GM18870 (cell line): ENCODE measurements around the gene RBMX2.
"Not testable (repeated sequence)": the region's sequence is repeated elsewhere in the genome, so short reads cannot be mapped to it uniquely, and the experiment has no call there.

Experiments
- ATAC-seq: cut with Tn5 transposase; IDR thresholded peaks from one replicate; pipeline ENCODE4 v1.9.1; 2021; ENCODE audit warnings: moderate library complexity; ENCODE audit not compliant: unreplicated experiment

RBMX2 gene, protein sequence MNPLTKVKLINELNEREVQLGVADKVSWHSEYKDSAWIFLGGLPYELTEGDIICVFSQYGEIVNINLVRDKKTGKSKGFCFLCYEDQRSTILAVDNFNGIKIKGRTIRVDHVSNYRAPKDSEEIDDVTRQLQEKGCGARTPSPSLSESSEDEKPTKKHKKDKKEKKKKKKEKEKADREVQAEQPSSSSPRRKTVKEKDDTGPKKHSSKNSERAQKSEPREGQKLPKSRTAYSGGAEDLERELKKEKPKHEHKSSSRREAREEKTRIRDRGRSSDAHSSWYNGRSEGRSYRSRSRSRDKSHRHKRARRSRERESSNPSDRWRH

DNA sequence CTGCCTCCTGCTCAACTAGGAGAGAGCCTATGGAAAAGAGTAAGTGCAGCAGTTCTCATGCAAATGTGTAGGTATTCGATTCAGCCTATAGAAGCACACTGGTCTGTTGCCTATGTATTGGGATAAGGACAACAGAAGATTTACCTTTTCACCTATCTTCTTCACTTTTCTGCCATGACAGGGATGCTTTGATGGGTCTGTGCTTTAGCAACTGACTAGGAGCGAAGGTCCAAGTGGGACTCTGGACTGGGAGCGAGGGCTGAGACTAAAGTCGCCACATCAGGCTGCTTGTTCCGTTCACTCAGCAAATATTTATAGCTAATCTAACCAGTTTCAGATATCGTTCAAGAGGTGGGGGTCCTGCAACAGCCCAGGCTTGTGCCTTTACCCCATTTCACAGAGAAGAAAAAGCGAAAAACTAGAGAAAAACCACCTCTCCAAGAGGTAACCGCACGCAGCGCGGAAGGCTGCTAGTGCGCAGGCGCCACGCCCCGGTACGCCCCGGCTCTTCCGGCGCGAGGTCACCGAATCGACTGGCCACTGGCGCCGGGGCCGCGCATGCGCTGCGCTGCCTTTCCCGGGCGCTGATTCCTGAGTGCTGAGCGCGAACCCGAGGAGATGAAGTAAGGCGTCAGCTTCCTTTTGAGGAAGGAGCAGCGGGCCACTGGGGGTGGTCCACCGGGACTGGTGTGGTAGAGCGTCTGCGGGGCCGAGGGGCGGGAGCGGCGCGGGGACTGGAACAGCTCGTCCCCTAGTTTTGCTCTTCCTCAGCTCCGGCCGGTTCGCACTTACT is at the start of gene RBMX2:
Gene RBMX2 (plus strand): TSS at position 573 of the 793 bp plus-strand sequence. CDS start 46 bp downstream, at position 619.
- peak; percentile 77 for ATAC-seq

DNA sequence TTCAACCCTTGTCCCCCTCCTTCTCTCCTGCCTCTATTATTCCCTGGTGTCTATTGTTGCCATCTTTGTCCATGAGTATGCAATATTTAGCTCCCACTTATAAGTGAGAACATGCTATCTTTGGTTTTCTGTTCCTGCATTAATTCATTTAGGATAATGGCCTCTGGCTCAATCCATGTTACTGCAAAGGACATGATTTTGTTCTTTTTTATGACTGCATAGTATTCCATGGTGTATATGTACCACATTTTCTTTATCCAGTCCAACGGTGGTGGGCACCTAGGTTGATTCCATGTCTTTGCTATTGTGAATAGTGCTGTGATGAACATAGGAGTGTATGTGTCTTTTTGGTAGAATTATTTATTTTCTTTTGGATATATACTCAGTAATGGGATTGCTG is 49.7 kb upstream of the RBMX2 start:
- ATAC-seq = not testable (repeated sequence)

DNA sequence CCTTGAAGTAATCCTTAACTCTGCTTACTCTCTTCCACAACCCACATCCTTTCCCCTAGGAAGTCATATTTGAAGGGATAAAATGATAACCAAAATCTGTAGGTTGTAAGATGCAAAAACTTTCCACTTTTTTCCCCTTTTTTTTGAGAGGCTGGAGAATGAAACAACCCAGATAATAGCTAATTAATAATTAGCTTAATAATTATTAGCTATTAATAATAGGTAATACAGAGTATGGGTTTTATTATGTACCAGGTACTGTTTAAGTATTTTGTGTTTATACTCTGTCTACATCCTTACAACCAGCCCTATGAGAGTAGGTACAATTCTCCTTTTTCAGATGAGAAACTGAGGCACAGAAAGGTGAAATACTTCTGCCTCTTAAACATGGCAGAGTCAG is 25.7 kb upstream of the RBMX2 start:
- no peak for ATAC-seq

DNA sequence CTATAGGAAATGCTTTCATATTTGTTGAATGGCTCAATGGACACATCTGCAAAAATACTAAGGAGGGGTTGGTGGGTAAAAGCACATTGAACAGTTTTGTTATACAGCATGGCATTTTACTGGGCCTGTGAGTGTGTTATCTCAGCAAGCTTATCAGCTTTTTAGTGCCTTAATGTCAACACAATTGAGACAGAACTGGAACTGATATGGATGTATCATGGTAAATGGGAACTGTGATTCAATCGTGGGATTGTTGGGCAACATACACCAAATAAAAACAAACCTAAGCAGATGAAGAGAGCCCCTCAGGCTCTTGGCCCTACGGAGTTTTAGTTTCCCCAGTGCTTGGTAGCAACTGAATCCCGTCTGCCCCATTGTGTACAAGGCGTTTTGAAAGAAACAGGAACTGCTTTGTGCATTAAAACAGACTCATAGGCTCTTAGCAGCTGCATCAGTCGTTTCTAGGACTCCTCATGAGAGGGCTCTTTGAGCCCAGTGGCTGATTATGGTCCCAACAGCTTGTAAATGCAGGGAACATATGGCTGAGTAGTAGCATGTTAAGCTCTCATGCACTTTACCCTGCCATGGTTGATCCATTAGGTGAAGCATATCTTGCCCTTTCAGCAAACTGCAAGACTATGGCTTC is 23.6 kb upstream of the RBMX2 start:
- no peak for ATAC-seq

DNA sequence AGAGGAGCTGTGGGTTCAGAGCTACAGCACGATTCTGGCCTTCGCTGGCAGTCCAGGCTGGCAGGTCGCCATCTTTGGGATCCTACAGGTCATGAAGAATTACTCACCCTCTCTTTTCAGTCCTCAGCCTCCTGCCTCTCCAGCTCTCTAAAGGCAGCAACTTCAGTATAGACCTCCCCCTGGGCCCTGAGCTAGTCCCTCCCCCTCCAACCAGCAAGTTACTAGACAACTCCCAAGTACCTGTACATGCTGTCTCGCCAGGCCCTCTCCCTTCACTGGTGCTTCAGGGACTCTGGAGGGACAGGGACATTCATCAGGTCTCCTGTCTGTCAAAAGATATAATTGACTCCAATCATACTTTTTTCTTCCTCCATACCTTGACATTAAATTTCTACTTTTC is 16.3 kb upstream of the RBMX2 start, which contains the start of gene GPR119:
Gene GPR119 (minus strand): TSS at position 155 of the 400 bp plus-strand sequence. CDS start 227 bp downstream, outside the sequence.
- ATAC-seq = no peak

DNA sequence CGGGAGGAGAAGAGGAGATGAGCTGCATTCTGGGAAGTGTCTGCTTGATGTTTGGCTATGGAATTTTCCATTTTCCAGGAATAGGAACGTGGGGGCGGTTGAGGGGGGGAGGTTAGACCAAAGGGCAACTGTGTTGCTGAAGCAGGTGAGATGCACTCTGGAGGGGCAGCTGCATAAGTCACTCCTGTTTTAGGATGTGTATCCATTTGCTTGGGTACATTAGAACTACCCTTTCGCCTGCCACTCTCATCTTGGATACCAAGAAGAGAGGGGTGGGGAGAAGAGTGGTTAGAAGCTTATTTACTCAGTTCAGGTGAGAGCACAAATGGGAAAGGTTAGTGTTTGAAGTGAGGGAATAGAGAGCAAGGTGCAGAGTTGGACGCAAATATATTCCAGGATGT is 15.4 kb upstream of the RBMX2 start:
- ATAC-seq = no peak

DNA sequence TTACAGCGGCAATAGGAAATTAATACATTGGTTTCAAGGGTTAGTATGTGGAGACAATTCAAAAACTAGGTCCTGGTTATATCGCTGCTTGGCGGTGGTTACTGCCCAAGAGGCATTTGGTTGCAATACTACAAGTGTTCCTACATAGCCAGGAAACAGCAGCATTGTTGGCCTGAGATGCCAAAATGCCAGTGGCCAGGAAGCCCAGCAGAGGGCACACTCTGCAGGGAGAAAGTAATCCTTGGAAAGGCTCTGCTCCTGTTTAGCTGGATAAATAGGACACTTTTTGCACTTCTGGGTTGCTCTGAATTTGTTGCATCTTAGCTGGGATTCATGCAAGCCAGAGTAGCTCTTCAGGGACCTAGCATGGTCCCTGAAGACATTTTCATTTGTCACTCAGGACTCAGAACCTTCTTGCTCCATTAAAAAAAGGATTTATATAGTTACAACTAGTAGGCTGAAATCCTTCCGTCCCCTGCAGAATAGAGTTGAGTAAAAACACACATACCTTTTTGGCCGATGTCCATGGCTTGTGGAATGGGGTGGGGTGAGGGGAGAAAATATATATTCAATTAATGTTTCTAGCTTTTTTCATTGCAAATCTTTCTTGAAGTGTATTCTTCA is 8.2 kb upstream of the RBMX2 start:
- no peak for ATAC-seq

DNA sequence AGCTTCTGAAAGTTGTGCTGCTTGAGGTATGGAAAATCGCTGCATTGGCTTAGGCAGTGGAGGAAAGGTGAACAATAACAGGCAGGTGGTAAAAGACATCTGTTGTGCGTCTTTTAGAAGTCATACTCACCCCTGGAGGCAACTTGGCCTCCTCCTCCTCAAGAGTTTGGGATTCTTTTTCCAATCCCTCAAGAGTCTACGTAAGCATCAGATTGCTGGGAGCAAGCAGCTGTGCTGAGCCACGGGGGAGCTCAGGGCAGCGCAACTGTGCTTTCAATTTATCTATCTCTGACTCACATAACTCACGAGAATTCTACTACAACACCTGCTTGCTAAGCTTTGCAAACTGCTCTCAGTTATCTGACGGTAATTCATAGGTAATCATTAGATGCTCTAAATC is 6.4 kb upstream of the RBMX2 start:
- ATAC-seq = no peak

DNA sequence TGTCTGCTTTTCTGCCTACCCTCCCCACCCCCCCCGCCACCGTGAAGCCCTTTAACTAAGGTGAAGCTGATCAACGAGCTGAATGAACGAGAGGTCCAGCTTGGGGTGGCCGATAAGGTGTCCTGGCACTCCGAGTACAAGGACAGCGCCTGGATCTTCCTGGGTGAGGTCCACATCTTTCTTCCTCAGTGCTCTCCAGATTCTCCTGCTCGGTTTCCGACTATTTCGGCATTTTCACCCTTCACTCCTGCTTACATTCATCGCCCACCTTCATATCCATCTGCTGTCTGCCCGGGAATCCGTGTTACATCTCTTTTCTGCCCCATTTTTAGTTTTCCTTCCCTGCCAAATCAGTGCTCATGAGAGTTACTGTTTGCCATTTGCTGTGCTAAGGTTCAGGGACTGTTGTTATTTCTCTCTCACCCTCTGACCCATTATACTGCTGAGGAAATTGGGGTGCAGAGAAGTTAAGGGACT is 459 bp downstream of the RBMX2 start:
- no peak for ATAC-seq

DNA sequence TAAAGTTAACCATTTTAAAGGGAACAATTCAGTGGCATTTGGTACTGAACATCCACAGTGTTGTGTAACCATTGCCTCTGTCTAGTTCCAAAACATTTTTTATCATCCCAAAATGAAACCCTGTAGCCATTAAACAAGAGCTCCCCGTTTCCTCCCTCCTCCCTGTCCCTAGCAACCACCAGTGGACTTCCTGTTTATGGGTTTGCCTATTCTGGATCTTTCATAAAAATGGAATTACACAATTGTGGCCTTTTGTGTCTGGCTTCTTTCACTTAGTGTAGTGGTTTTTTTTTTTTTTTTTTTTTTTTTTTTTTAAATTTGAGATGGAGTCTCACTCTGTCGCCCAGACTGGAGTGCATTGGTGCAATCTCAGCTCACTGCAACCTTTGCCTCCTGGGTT is 11.6 kb downstream of the RBMX2 start:
- no peak for ATAC-seq

DNA sequence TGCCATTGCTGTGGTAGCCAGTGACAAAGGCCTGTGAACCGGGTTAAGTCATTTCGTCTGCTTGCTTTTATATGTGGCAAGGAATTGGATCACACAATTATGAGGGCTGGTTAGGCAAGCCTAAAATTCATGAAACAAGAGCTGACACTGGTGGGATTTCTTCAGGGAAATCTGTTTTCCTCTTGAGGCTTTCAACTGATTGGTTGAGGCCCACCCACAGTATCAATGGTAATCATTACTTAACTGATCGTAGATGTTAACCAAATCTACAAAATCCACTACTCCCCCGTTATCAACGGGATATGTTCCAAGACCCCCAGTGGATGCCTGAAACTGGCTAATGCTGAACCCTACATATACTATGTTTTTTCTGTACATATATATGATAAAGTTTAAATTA is 13.0 kb downstream of the RBMX2 start:
- ATAC-seq = no peak

DNA sequence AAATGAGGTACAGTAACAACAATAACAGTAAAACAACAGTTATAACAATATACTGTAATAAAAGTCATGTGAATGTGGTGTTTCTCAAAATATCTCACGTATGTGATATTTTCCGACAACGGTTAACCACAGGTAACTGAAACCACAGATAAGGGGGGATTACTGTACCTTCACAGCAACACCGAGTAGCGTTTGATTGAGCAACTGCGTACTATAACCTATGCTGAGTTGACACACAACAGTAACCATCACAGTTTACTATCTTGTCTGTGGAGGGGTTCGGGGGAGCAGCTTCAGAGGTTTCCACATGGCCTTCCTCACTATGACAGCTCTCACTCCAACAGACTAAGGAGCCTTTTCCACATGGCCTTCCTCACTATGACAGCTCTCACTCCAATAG is 13.4 kb downstream of the RBMX2 start:
- ATAC-seq = no peak

DNA sequence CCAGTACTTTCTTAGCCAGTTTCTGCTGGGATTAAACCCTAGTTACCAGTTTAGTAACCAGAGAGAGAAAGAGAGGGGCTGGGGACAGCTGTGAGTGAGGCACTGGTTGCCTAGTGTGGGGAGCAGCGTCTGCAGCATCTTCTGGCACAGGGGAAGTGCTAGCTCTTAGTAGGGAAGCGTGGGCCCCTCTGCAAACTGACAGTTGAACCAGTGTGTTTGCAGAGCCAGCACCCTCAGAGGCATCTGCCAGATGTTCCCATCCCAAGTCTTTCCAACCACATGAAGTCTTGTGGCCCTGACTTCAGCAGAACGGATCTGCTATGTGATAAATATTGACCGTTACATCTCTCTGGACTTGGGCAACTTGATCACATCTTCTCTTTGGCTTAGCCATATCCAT is 15.0 kb downstream of the RBMX2 start:
- ATAC-seq = no peak

DNA sequence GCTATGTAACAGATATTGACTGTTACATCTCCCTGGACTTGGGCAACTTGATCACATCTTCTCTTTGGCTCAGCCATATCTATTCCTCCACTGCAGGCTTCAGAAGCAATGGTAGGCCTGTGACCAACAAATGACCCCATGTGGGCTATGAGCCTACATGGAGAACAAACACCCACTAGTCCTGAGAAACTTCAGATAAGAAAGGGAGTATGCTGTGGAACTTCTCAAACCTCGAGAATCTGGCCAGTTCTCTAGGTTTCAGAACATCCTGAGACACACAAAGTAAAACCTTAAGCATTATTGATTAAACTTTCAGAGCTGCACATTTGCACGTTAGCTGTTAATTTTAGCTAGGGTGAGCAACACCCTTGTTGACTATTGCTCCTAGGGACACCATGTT is 16.3 kb downstream of the RBMX2 start:
- ATAC-seq = no peak

DNA sequence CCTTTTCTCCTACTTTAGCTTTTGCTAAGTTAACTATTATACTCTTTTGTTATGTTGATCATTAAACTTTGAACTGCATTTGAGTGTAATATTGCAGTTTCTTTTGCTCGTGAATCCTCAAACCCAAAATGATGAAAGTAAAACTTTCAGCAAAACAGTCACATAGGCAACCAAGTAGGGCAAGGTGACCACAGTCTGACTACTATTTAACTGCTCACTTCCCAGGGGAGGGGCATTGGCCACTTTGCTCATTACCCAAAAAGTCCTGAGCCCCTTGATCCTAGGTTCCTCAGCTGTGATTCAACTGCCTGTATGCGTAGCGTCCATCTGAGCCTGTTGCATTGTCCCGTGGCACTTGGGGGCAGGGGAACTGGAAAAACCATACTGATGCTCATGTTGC is 17.0 kb downstream of the RBMX2 start:
- ATAC-seq = peak; percentile 35

DNA sequence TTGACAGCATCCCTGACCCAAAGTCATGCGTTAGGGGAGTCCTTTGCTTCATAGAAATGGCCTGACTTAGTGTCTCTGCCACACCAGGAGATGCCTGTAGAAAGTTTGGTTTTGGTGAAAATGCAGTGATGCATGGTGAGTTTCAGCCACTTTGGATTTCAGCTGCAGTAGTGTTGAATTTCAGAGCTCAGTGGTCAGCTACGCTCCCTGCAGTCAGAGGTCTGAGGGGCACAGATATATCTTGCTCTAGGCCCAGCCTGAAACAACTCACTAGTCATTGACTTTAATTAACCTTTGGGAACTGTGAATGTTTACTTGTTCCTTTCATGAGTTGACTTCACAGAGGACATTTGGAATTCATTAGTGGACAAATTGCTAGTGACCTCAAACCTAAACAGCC is 17.5 kb downstream of the RBMX2 start:
- peak; percentile 38 for ATAC-seq

DNA sequence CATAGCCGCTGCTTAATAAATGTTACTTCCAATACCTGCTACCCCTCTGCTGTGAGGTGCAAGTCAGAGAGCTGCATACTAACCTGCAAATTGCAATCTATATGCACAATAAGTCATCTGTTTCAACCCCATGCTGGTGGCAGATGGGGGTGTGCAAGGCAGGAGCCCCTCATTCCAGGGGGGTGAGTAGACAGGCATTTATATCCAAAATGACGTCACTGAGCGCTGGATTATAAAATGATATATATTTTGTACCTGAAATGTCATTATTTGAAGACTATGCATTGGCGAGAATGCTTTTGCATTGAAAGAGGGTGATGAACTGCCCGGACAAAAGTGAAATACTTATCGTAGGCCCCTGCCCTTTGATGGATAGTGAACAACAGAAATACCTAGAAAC is 24.7 kb downstream of the RBMX2 start:
- no peak for ATAC-seq

DNA sequence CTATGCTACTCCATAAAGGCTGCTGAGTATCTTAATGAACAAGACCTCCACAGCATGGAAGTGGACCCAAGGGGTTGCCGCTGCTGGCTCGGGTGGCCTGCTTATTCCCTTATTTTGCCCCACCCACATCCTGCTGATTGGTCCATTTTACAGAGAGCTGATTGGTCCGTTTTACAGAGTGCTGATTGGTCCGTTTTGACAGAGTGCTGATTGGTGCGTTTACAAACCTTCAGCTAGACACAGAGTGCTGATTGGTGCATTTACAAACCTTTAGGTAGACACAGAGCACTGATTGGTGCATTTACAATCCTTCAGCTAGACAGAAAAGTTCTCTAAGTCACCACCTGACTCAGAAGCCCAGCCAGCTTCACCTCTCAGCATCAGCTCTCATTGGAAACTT is 27.4 kb downstream of the RBMX2 start:
- not testable (repeated sequence) for ATAC-seq

DNA sequence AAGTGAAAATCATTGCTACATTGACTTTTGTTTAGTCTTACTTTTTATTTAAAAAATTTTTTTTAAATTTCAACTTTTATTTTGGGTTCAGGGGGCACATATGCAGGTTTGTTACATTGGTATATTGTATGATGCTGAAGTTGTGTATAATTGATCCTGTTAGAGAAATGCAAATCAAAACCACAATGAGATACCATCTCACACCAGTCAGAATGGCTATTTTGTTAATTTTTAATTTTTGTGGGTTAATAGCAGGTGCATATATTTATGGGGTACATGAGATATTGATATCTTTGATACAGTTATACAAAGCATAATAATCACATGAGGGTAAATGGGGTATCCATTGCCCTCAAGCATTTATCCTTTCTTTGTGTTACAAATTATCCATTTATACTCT is 34.1 kb downstream of the RBMX2 start:
- ATAC-seq = no peak

DNA sequence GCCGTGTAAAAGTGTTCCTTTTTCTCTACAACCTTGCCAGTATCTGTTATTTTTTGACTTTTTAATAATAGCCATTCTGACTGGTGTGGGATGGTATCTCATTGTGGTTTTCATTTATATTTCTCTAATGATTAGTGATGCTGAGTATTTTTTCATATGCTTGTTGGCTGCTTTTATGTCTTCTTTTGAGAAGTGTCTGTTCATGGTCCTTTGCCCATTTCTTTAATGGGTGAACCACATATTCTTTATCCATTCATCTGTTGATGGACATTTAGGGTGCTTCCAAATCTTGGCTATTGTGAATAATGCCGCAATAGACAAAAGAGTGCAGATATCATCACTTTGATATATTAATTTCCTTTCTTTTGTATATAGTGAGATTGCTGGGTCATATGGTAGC is 36.2 kb downstream of the RBMX2 start:
- ATAC-seq = not testable (repeated sequence)

DNA sequence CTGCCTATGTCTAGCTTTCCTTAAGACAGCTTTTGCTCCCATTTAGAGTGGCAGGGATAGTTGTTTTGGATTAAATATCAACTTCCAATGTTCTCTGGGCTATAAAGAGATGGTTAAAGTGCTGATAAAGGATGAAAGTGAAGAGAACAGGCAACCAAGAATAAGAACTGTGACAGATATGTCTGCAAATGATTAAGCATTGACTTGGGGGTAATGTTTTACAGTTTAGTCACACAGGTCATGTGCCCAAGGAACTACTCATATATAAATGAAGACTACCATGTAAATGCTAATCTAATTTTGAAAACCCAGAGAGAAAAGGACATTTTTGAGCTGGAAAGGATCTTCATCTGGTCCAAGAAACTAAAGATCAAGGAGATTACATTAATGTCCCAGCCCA is 42.1 kb downstream of the RBMX2 start:
- ATAC-seq = no peak
